ENCODE data around the gene KDM2A. TPM values are rescaled to one million over a fixed set of nuclear protein-coding genes. Genes with fewer than 3 reads are reported as not detected.
"Not testable (repeated sequence)": the region's sequence is repeated elsewhere in the genome, so short reads cannot be mapped to it uniquely, and the experiment has no call there.

KDM2A gene
- total RNA-seq, 1 donor from 2014 or later: 38.4 TPM

DNA sequence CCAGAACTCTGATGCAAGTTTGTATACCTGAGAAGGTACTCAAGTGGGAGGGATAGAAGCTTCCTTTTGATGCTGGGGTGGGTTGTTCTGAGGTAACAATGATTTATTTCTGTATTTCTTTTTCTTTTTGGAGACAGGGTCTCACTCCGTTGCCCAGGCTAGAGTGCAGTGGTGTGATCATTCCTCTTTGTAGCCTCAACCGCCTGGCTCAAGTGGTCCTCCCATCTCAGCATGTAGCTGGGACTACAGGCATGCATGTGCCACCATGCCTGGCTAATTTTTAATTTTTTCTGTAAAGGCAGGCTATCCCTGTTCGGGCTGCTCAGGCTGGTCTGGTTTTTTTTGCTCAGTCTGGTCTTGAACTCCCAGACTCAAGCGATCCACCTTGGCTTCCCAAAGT is 7.9 kb downstream of the KDM2A start:
- H3K4me3 ChIP-seq (ENCODE audit: low read depth, low read length): no peak overlapping the region
- H3K27me3 ChIP-seq (ENCODE audit: control insufficient read depth, insufficient read depth, low read length): no peaks in the 10 kb centered on the region
- H3K36me3 ChIP-seq (ENCODE audit: control insufficient read depth, insufficient read depth, low read length): peaks cover 5% of the 10 kb centered on the region
- no peak for DNase-seq (ENCODE audit: low read depth)
- TF ChIP-seq, protein P1, sequence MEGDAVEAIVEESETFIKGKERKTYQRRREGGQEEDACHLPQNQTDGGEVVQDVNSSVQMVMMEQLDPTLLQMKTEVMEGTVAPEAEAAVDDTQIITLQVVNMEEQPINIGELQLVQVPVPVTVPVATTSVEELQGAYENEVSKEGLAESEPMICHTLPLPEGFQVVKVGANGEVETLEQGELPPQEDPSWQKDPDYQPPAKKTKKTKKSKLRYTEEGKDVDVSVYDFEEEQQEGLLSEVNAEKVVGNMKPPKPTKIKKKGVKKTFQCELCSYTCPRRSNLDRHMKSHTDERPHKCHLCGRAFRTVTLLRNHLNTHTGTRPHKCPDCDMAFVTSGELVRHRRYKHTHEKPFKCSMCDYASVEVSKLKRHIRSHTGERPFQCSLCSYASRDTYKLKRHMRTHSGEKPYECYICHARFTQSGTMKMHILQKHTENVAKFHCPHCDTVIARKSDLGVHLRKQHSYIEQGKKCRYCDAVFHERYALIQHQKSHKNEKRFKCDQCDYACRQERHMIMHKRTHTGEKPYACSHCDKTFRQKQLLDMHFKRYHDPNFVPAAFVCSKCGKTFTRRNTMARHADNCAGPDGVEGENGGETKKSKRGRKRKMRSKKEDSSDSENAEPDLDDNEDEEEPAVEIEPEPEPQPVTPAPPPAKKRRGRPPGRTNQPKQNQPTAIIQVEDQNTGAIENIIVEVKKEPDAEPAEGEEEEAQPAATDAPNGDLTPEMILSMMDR (IDR thresholded peaks at IDR 0.05; ENCODE audit: insufficient read depth, low read length, severe bottlenecking): no peak
- FAIRE-seq: no peak

DNA sequence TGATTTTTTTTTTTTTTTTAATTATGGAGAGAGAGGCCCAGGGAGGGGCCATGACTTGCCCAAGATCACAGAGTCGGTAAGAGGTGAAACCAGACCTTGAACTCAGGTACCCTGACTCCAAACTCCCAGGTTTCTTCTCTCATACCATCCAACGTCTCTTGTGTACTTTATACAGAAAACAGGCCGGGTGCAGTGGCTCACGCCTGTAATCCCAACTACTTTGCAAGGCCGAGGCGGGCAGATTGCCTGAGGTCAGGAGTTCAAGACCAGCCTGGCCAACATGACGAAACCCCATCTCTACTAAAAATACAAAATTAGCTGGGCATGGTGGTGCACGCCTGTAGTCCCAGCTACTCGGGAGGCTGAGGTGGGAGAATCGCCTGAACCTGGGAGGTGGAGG is 11.8 kb downstream of the KDM2A start:
- DNase-seq (ENCODE audit: low read depth); H3K27me3 ChIP-seq (ENCODE audit: control insufficient read depth, insufficient read depth, low read length); H3K4me3 ChIP-seq (ENCODE audit: low read depth, low read length); FAIRE-seq: not testable (repeated sequence)
- peaks cover 13% of the 10 kb centered on the region for H3K36me3 ChIP-seq (ENCODE audit: control insufficient read depth, insufficient read depth, low read length)

DNA sequence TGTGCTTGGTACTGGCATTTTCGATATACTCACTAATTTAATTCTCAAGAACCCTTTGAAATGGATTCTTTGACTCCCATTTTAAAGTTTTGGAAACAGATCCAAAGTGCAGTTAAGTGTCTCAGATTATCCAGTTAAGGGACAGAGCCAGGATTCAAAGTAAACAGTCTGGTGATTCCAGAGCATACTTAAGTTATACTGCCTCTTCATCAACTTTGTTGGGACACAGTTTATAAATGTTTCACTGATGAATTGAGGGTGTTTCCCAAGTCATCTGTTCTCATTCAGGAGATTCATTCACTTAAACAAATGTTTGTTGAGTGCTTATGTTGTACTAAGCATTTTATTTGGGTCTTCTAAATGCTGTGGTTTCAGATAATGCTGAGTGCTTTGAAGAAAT is 17.1 kb downstream of the KDM2A start:
- no peak for DNase-seq (ENCODE audit: low read depth)
- H3K27me3 ChIP-seq (ENCODE audit: control insufficient read depth, insufficient read depth, low read length): no peaks in the 10 kb centered on the region
- no peak for FAIRE-seq
- H3K4me3 ChIP-seq (ENCODE audit: low read depth, low read length): no peak overlapping the region
- peaks cover 14% of the 10 kb centered on the region for H3K36me3 ChIP-seq (ENCODE audit: control insufficient read depth, insufficient read depth, low read length)
- TF ChIP-seq, protein P1 (IDR thresholded peaks at IDR 0.05; ENCODE audit: insufficient read depth, low read length, severe bottlenecking): no peak

DNA sequence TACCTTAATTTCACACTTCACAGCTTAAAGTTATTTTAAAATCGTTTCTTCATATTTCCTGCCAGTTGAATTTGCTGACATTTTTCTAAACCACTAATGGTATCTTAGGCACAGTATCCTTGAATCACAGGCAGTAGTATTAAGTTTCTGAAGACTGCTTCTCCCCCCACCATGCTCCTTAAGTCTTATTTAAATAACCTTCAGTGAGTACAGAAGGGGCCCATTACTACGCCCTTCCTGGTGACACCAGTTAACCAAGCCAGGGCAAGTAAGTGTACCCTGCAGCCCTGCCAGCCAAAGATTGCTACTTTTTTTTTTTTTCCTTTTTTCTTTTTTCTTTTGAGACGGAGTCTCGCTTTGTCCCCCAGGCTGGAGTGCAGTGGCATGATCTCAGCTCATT is 19.9 kb downstream of the KDM2A start:
- H3K36me3 ChIP-seq (ENCODE audit: control insufficient read depth, insufficient read depth, low read length): peaks cover 11% of the 10 kb centered on the region

DNA sequence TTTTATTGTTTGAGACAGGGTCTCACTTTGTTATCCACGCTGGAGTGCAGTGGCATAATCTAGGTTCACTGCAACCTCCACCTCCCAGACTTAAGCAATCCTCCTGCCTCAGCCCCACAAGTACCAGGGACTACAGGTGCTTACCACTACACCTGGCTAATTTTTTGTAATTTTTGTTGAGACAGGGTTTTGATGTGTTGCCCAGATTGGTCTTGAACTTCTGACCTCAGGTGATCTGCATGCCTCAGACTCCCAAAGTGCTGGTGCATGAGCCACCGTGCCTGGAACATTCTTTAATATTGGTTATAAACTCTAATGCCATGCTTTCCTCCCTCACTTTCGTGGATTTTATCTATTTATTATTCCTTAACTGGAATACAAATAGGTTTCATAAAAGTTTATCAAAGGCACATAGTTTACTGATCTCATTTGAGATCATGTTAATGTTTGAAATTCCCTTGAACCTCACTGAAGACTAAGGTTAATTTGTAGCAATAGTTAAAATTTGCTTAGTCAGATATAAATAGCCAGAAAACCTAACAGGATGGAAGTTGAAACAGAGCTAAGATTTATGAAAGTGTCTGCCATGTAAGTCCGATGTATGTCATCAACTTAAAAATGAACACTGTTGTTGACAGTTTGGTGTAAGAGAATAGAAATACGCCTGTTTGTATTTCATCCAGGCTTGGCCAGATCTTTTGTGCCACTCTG is 27.6 kb downstream of the KDM2A start:
- DNase-seq (ENCODE audit: low read depth) (no peak), FAIRE-seq (no peak)
- no peak overlapping the region for H3K4me3 ChIP-seq (ENCODE audit: low read depth, low read length)
- no peaks in the 10 kb centered on the region for H3K27me3 ChIP-seq (ENCODE audit: control insufficient read depth, insufficient read depth, low read length)
- peaks cover 8% of the 10 kb centered on the region for H3K36me3 ChIP-seq (ENCODE audit: control insufficient read depth, insufficient read depth, low read length)
- TF ChIP-seq, protein P1 (IDR thresholded peaks at IDR 0.05; ENCODE audit: insufficient read depth, low read length, severe bottlenecking): no peak

More for the DNA sequence above, 19.9 kb downstream of the KDM2A start:
- Histone ChIP-seq H3K4me3 (ENCODE audit: low read depth, low read length) (no peak overlapping the region), H3K27me3 (ENCODE audit: control insufficient read depth, insufficient read depth, low read length) (no peaks in the 10 kb centered on the region)
- DNase-seq (ENCODE audit: low read depth) (no peak), FAIRE-seq (no peak)
- TF ChIP-seq, protein P1 (IDR thresholded peaks at IDR 0.05; ENCODE audit: insufficient read depth, low read length, severe bottlenecking): no peak

DNA sequence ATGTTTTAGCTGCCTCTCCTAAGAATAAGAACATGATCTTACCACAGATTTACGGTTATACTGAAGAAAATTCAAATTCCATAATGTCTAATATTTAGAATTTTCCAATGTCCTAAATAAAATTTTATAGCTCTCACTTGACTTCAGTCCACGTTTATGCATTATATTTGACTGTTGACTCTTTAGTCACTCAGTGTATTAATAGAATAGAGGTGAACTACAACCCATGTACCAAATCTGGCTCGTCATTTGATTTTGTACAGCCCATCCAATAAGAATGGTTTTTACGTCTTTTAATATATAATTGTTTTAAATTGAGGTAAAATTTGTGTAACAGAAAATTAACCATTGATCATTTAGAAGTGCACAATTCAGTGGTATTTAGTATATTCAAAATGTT is 34.9 kb downstream of the KDM2A start:
- FAIRE-seq (no peak), DNase-seq (ENCODE audit: low read depth) (no peak)
- TF ChIP-seq, protein P1 (IDR thresholded peaks at IDR 0.05; ENCODE audit: insufficient read depth, low read length, severe bottlenecking): no peak
- no peaks in the 10 kb centered on the region for H3K27me3 ChIP-seq (ENCODE audit: control insufficient read depth, insufficient read depth, low read length)
- H3K36me3 ChIP-seq (ENCODE audit: control insufficient read depth, insufficient read depth, low read length): peaks cover 7% of the 10 kb centered on the region
- no peak overlapping the region for H3K4me3 ChIP-seq (ENCODE audit: low read depth, low read length)
